DMS114 treated with DMSO at 0.1 percent for 48 hours (cell line): ENCODE measurements around the gene AQP11.

ENCODE experiments used
- DNase-seq: peaks from one replicate; lab custom pipeline; 2025; ENCODE audit not compliant: unreplicated experiment; lab: John Stamatoyannopoulos, UW

The AQP11 gene

DNA sequence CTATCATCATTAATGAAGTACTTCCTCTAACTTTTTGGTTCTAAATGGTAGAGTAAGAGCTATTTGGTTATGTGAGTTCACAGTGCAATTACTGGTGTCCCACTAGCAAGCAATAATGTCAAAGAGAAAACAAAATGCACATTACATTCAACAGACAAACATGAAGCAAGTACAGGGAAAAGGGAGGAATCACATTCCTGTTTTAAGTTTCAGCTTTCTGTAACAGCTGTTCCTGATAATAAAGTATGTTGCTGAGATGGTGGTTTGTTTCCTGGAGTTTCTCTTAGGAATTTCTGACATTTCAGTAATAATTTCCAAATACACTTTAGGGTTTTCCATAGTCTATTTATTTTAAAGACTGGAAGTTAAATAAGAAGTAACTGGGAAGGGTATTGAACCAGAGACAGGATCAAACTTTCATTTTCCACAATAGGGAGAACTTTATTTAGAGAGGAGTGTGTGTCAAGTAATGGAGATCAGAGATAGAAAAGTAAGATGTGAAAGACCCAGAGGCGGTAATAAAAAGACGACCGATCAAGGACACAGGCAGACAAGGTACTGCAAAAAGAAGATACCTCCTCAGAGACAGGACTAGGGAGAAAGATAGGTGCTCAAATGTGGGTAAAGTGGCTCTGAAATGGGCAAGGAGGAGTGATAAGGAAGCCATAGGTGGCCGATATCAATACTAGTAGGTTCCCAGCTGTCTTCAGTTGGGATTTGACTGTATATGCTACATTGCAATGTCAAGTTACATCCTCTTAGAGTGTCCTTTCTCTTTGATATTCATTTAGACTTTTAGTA is 68.7 kb downstream of the AQP11 start:
- no peak for DNase-seq
